Left cardiac atrium (tissue), 4 donors: ENCODE data around the gene ESPN. TPM values are rescaled to one million over a fixed set of nuclear protein-coding genes. Genes with fewer than 3 reads are reported as not detected.
A peak's percentile ranks its signal among the peaks of the same experiment; 100 is the strongest.
"Not testable (repeated sequence)": the region's sequence is repeated elsewhere in the genome, so short reads cannot be mapped to it uniquely, and the experiment has no call there.

Experiments used
- ATAC-seq, 2 donors: fragments of 200-7000 bp; cut with Tn5 transposase; one replicate each; pipeline ENCODE4 v1.9.1; 2020; ENCODE audit warnings: mild to moderate bottlenecking in 2 of 2, moderate library complexity in 2 of 2
- DNase-seq: peaks from one replicate; pipeline ENCODE4 v3.0.0-alpha.2; 2020
- intact Hi-C, 2 donors: fragments of 100-400 bp; cut with DNase I; formaldehyde crosslinking; loops; one replicate each; pipeline versions ENCODE4 v1.14.1 to v1.15.1; 2022 to 2023
- total RNA-seq, 2 donors: library from RNA; stranded (reverse); fragmentation: NEBNext Ultra II Directional; extraction: Animal tissue kit (Norgen Biotek cat#: 25700); gene quantifications; one replicate each; pipeline ENCODE4 v1.2.1, GENCODE V29; 2021
- donor health status: DM: no; HTN: yes; CAD: no.
- donor health status: DM: no; HTN: yes; CAD: no; lungs with severe emphysema.
- donor health status: DM: yes; HTN: yes; CAD: no.
- donor health status: Dilated cardiomyopathy.

Gene ESPN
- total RNA-seq, 2 donors from 2014 or later = 0.42 to 0.44 TPM

- intact Hi-C loops = loop anchor here in 1 of 2 donors (5.0 kb wide), 2 partner anchors 64 to 154 kb away; partner anchors contain the start of gene NOL9
- DNase-seq = no peak
- no peak for ATAC-seq
These were observed 64.2 kb downstream of the ESPN start for GRCh38 chr1:6488602-6489382.

- DNase-seq (no peak), ATAC-seq (no peak)
- intact Hi-C loops = loop anchor here in 1 of 2 donors (5.0 kb wide), 2 partner anchors 63 to 153 kb away; partner anchors contain the start of gene NOL9
These were observed 64.8 kb downstream of the ESPN start for GRCh38 chr1:6489383-6489765.

DNA sequence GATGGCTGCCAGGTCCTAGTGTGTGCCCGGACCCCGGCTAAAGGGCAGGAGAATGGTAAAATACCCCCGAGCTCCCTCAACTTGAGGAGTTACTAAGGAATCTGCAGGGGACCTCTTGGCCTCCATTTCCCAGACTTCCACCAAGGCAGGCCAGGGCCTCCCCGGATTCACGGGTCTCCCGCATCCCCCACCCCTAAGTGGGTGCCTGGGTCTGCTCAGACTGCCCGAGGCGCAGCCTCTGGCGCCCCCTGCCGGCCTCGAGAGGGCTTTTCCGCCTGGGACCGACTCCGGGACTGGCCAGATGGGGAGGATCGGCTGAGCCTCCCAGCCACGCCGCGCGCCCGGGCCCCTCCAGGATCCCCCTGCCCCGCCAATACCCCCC, 65.2 kb downstream of the ESPN start:
- intact Hi-C loops = loop anchor here in 1 of 2 donors (5.0 kb wide), 2 partner anchors 63 to 153 kb away; partner anchors contain the start of gene NOL9

GRCh38 chr1:6490181-6491080, 65.9 kb downstream of the ESPN start:
- ATAC-seq (peak; percentile 67 to 81), DNase-seq (peak; percentile 71)
- intact Hi-C loops = no loop called here

More for the DNA sequence above, 65.2 kb downstream of the ESPN start:
- ATAC-seq (peak; percentile 71 to 77), DNase-seq (peak; percentile 77)

GRCh38 chr1:6491081-6491449, 66.5 kb downstream of the ESPN start:
- intact Hi-C loops = no loop called here
- DNase-seq = no peak
- no peak for ATAC-seq

- DNase-seq (no peak), ATAC-seq (no peak)
- intact Hi-C loops = no loop called here
These were observed 66.9 kb downstream of the ESPN start, which contains the start of gene PLEKHG5 for GRCh38 chr1:6491480-6491962. PLEKHG5 (minus strand) TSS chr1:6491667; CDS start chr1:6477571, 14,096 bp downstream.

DNA sequence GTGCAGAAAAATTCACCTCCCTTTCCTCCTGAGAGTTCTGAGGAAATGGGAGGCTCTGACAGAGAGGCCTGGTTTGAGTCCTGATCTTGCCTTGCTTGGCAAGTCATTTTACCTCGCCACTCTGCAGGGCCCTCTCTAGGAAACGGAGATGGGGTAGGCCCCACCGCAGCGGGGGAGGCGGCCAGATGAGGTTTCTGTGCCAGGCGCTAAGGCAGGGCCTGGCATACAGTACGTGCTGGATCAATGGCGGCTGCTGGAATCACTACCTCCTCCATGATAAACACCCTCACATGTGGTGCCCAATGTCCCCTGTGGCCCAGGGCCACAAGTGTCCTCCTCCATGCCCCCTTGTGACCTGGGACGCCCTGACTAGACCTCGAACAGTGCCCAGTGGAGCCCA, 67.4 kb downstream of the ESPN start:
- ATAC-seq (no peak), DNase-seq (no peak)
- intact Hi-C loops = no loop called here

GRCh38 chr1:6493834-6494223, 69.3 kb downstream of the ESPN start:
- intact Hi-C loops, ATAC-seq: not testable (repeated sequence)

GRCh38 chr1:6494627-6495026, 70.1 kb downstream of the ESPN start:
- DNase-seq = no peak
- intact Hi-C loops = no loop called here
- ATAC-seq = no peak

More at GRCh38 chr1:6493834-6494223, 69.3 kb downstream of the ESPN start:
- DNase-seq = not testable (repeated sequence)

DNA sequence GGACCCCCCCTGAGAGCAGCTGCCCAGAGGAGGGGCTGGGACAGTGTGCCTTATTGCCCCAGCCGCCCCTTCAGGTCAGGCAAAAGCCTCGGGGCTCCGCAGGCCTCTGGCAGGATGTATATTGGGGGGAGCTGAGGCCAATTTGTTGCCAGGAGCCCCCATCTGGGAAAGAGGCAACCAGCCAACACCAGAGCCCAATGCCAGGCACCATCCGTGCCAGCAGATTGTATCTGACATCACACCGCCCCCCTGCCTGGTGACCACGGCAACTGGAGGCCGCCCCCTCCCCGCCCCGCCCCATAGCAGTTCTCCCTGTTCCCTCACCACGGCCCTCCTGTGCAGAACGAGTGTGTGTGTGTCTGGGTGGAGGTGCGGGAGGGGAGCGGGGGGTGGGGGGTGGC, 70.5 kb downstream of the ESPN start:
- intact Hi-C loops = no loop called here
- ATAC-seq (no peak), DNase-seq (no peak)

GRCh38 chr1:6495540-6496364, 71.2 kb downstream of the ESPN start:
- ATAC-seq (no peak), DNase-seq (no peak)
- intact Hi-C loops = no loop called here

- no peak for ATAC-seq
- no peak for DNase-seq
- intact Hi-C loops = no loop called here
These were observed 71.8 kb downstream of the ESPN start for GRCh38 chr1:6496365-6496721.

GRCh38 chr1:6496890-6497214, 72.3 kb downstream of the ESPN start:
- ATAC-seq (no peak), DNase-seq (no peak)
- intact Hi-C loops = no loop called here

DNA sequence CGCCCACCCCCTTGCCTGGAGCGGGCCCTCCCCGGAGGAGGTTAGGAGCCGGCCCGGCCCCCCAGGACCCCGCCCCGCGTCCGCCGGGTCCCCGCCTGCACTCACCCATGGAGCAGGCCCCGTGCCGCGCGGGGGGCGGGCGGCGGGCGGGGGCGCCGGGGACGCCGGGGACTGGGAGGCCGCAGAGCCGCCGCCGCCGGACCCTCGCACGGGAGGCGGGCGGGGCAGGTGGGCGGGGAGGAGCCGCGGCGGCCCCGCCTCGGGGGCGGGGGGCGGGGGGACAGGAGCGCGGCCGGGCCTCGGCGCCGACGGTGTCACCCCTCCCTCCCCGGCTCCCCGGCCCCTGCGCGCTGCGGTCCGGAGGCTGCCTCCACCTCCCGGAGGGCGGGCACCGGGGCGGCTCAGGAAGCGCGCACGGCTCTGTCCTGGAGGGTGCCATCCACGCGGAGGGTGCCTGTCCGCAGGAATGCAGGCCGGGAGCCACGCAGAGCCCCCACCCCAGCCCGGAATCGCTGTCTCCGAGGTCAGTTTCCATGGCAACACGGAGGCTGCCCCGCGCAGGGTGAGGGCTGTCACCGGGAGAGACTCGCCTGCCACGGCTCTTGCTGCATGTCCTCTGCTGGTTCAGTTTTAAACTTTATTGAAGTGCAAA, 72.8 kb downstream of the ESPN start:
- intact Hi-C loops = no loop called here
- peak; percentile 53 to 58 for ATAC-seq
- no peak for DNase-seq

GRCh38 chr1:6497867-6498575, 73.4 kb downstream of the ESPN start:
- ATAC-seq = no peak

DNA sequence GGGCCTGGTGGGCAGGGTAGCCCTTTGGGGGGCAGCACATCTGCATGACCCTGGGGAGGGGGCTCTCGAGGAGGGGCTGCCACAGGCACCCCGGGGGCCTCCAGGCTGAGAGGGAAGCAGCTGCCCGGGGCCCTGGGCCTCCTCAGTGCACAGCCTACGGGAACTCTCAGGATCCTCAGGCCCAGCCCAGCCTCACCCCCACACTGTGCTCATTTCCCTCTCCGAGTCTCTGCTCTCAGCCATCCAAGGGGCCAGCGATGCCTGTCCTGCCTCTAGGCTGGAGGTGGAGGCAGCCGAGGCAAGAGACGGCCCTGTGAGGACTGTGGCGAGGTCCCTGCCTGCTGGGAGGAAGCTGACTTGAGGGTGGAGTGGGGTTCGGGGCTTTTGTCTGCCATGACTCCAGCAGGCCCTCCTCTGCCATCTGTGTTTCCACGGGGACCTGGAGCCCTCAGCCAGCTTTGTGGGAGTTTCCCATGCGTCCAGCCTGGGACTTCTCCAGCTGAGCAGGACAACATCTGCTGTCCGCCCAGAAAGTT, 74.1 kb downstream of the ESPN start:
- DNase-seq = no peak
- intact Hi-C loops = no loop called here
- ATAC-seq = peak in 1 of 2 donors; percentile 3

More at GRCh38 chr1:6497867-6498575, 73.4 kb downstream of the ESPN start:
- intact Hi-C loops = no loop called here
- no peak for DNase-seq

DNA sequence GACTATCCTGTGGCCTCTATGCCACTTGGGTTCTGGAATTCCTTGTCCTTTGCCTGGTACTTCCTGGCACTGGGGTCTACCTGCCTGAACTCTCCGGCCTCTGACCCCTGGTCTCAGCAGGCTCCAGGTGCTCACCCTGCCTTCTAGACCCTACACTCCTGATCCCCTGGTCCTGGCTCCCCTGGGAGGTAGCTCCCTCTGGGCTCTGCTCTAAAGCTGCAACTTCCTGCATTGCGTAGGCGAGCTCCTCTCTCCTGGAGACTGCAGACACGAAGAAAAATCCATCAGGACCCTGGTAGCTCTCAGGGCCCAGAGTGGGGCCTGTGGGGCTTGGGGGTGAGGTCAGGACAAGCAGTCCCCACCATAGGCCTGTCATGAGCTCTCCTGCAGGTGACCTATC, 74.7 kb downstream of the ESPN start:
- DNase-seq (no peak), ATAC-seq (no peak)
- intact Hi-C loops = no loop called here
